Measurements from ENCODE around the gene LRRC73. TPM values are rescaled to one million over a fixed set of nuclear protein-coding genes. Genes with fewer than 3 reads are reported as not detected.

LRRC73 gene
- total RNA-seq, 4 donors from 2014 or later: 0.36 to 0.53 (median 0.44) TPM; not detected in 1

DNA sequence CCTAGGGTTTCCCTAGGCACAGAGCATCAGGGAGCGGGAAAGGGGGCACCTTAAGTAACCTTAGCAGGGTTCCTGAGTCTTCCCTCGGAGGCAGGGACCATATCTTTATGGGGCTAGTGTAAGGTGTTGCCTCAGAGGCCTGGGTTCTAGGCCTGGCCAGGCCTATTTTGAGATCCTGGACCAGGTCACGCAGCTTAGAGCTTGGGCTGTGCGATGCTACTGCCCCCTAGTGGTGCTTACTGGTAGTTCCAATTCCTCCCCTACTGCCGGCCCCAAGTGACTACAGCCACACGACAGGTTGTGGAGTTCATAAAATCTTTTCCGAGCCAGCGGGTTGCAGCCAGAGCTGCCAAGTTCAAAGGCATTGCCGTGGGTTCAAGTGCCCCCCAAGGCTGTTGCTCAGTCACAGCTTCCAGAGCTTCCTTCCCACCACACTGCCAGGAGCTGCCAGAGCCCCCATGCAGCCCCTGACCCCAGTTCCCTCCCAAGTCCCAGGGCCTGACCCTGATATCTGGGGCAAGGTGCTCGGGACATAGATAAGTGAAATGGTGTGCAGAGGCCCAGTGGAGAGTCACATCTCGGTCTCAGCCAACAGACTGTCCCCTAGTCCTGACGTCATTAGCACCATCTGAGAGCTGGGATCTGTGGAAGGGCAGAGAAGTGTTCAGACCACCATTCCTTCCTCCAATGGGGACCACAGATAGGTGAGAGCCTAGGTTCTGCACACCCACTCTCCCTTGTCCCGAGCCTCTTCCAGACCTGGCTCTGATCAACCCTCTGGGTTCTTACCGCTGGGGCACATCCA lies 3.3 kb downstream of the LRRC73 start:
- peak; percentile 71 to 94 for DNase-seq (ENCODE audit: low spot score in 2 of 2)
- intact Hi-C loops (cut with DNase I; ENCODE audit: low total_unique reads): loop anchor here (5.0 to 10.0 kb wide), 3 partner anchors 55 to 245 kb away; no protein-coding TSS in a partner anchor
- TF ChIP-seq POLR2A (IDR thresholded peaks at IDR 0.05): no peak
- TF ChIP-seq, protein P1, sequence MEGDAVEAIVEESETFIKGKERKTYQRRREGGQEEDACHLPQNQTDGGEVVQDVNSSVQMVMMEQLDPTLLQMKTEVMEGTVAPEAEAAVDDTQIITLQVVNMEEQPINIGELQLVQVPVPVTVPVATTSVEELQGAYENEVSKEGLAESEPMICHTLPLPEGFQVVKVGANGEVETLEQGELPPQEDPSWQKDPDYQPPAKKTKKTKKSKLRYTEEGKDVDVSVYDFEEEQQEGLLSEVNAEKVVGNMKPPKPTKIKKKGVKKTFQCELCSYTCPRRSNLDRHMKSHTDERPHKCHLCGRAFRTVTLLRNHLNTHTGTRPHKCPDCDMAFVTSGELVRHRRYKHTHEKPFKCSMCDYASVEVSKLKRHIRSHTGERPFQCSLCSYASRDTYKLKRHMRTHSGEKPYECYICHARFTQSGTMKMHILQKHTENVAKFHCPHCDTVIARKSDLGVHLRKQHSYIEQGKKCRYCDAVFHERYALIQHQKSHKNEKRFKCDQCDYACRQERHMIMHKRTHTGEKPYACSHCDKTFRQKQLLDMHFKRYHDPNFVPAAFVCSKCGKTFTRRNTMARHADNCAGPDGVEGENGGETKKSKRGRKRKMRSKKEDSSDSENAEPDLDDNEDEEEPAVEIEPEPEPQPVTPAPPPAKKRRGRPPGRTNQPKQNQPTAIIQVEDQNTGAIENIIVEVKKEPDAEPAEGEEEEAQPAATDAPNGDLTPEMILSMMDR (IDR thresholded peaks at IDR 0.05): peak in 1 of 3 donors; percentile 85
- H3K4me3 ChIP-seq (ENCODE audit: low read depth, poor library complexity, severe bottlenecking): no peak overlapping the region
- 33% methylated on average over 11 to 12 of the region's 14 CpGs for WGBS, 2 donors

DNA sequence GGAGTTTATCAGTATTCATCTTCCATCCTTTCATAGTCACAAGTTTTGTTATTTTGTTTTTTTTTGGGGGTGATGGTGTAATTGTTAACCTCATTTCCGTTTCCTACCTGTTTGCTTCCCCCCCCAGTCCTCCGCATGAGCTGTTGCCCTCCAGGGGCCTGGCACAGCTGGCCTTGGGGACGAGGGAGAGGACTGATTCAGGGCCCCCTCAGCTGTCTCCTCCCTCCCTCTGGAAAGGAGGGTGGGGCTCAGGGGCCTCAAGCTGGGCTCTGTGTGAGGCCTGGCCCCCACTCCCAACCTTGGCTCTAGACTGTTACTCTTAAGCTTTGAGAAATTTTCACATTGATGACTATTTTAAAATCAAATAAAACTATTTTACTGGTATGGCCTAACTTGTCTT lies 4.0 kb downstream of the LRRC73 start:
- TF ChIP-seq POLR2A (IDR thresholded peaks at IDR 0.05): no peak
- TF ChIP-seq, protein P1 (IDR thresholded peaks at IDR 0.05): no peak
- intact Hi-C loops (cut with DNase I; ENCODE audit: low total_unique reads): loop anchor here (5.0 to 10.0 kb wide), 3 partner anchors 54 to 244 kb away; no protein-coding TSS in a partner anchor
- no peak overlapping the region for H3K4me3 ChIP-seq (ENCODE audit: low read depth, poor library complexity, severe bottlenecking)
- no peak for DNase-seq (ENCODE audit: low spot score in 2 of 2)
- WGBS, 2 donors: 76 to 77% methylated on average over 3 of the region's 3 CpGs

DNA sequence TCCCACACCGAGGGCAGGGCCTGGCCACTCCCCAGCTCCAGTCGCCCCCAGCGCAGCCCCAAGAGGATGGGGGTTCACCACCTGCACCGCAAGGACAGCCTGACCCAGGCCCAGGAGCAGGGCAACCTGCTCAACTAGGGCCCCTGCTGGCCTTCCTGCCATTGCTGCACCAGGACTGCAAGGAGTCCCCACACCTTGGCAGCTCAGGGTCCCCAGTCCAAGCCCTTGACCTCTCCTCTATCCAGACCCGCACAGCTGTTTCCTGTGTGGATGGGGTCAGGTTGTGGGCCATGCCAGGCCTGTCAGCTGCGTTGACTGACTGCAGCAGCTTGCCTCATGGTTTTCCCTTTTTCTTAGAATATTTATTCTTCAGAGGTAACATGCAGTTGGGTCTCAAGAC lies 4.4 kb downstream of the LRRC73 start:
- no peak overlapping the region for H3K4me3 ChIP-seq (ENCODE audit: low read depth, poor library complexity, severe bottlenecking)
- DNase-seq (ENCODE audit: low spot score in 2 of 2): no peak
- no peak for TF ChIP-seq POLR2A (IDR thresholded peaks at IDR 0.05)
- TF ChIP-seq, protein P1 (IDR thresholded peaks at IDR 0.05): no peak
- WGBS, 2 donors: 68 to 85% methylated on average over 5 to 6 of the region's 6 CpGs
- intact Hi-C loops (cut with DNase I; ENCODE audit: low total_unique reads): loop anchor here (5.0 to 10.0 kb wide), 3 partner anchors 53 to 243 kb away; no protein-coding TSS in a partner anchor

DNA sequence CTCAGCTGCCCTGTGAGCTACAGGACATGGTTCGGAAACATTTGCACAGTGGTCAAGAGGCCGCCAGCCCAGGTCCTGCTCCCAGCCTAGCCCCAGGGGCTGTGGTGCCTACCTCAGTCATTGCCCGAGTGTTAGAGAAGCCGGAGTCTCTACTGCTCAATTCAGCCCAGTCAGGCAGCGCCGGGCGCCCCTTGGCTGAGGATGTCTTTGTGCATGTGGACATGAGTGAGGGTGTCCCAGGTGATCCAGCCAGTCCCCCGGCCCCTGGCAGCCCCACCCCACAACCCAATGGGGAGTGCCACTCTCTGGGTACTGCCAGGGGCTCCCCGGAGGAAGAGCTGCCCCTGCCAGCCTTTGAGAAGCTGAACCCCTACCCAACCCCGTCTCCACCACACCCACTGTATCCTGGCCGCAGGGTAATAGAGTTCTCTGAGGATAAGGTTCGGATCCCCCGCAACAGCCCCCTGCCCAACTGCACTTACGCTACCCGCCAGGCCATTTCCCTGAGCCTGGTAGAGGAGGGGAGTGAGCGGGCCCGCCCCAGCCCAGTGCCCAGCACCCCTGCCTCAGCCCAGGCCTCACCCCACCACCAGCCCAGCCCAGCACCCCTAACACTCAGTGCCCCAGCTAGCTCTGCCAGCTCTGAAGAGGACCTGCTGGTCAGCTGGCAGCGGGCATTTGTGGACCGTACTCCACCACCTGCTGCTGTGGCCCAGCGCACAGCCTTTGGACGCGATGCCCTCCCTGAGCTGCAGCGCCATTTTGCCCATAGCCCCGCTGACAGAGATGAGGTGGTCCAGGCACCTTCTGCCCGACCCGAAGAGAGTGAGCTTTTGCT lies 5.2 kb downstream of the LRRC73 start:
- intact Hi-C loops (cut with DNase I; ENCODE audit: low total_unique reads): loop anchor here (5.0 to 10.0 kb wide), 3 partner anchors 53 to 243 kb away; no protein-coding TSS in a partner anchor
- no peak for DNase-seq (ENCODE audit: low spot score in 2 of 2)
- TF ChIP-seq, protein P1 (IDR thresholded peaks at IDR 0.05): no peak
- TF ChIP-seq POLR2A (IDR thresholded peaks at IDR 0.05): no peak
- WGBS, 2 donors: 90 to 93% methylated on average over 23 to 24 of the region's 26 CpGs
- no peak overlapping the region for H3K4me3 ChIP-seq (ENCODE audit: low read depth, poor library complexity, severe bottlenecking)

DNA sequence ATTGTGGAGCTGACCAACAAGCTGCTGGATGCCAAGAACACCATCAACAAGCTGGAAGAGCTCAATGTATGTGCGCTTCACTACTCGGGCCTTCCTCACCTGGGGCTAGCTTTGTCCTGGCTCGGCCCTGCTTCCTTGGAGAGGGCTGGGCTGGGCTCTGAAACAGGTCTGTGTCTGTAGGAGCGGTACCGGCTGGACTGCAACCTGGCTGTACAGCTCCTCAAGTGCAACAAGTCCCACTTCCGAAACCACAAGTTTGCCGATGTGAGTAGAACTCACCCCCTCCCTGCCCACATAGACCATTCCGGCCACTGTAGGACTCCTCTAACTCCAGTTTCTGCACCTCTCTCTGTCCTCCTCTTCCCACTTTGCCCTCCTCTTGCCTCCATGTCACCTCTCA lies 6.7 kb downstream of the LRRC73 start:
- WGBS, 2 donors: 83 to 85% methylated on average over 7 to 8 of the region's 8 CpGs
- no peak for TF ChIP-seq POLR2A (IDR thresholded peaks at IDR 0.05)
- TF ChIP-seq, protein P1 (IDR thresholded peaks at IDR 0.05): no peak
- no peak for DNase-seq (ENCODE audit: low spot score in 2 of 2)
- no peak overlapping the region for H3K4me3 ChIP-seq (ENCODE audit: low read depth, poor library complexity, severe bottlenecking)
- intact Hi-C loops (cut with DNase I; ENCODE audit: low total_unique reads): loop anchor here (10.0 kb wide), 1 partner anchor 149 kb away; no protein-coding TSS in a partner anchor
